NCI-H128 (cell line): Measurements from ENCODE around the gene PIKFYVE.
A peak's percentile ranks its signal among the peaks of the same experiment; 100 is the strongest.

Source experiments
- DNase-seq: peaks from one replicate; lab custom pipeline; 2025; ENCODE audit not compliant: unreplicated experiment; lab: John Stamatoyannopoulos, UW

Gene PIKFYVE

DNA sequence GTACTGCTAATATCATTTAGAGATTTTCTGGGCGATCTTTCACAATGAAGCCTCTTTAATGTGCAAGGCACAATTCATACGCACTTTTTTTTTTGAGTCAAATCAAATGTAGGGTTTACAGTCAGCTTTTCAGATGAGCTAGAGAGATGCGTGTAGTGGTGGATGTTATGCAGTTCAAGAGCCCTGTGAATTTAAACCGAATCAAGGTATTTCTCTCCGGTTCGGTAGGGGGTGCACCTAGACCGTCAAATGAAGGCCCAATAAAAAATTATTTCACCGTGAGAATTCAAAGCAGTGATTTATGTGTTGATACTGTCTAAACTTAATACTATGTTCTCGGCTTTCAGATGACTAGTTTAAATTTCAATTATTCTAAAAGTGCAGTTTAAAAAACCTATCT is 141.6 kb downstream of the PIKFYVE start:
- peak; percentile 29 for DNase-seq
